ENCODE measurements around the gene KHNYN.

The KHNYN gene

GRCh38 chr14:24414732-24415420 is 14.9 kb upstream of the KHNYN start:
- no peak for TF ChIP-seq CTCF (IDR thresholded peaks at IDR 0.05)

GRCh38 chr14:24415421-24416253 is 14.1 kb upstream of the KHNYN start:
- no peak for TF ChIP-seq CTCF (IDR thresholded peaks at IDR 0.05)

- no peak for TF ChIP-seq CTCF (IDR thresholded peaks at IDR 0.05)
Measured at GRCh38 chr14:24416254-24416931, 13.4 kb upstream of the KHNYN start.

- TF ChIP-seq CTCF (IDR thresholded peaks at IDR 0.05): no peak
Measured at GRCh38 chr14:24416932-24417619, 12.7 kb upstream of the KHNYN start.

GRCh38 chr14:24417832-24418491 is 11.8 kb upstream of the KHNYN start:
- TF ChIP-seq CTCF (IDR thresholded peaks at IDR 0.05): no peak

- no peak for TF ChIP-seq CTCF (IDR thresholded peaks at IDR 0.05)
Measured at GRCh38 chr14:24418492-24418873, 11.3 kb upstream of the KHNYN start.

- no peak for TF ChIP-seq CTCF (IDR thresholded peaks at IDR 0.05)
Measured at GRCh38 chr14:24422261-24422660, 7.5 kb upstream of the KHNYN start.

Measured in LNCAP (cell line).